IMR-90 (cell line): Measurements from ENCODE around the gene TMEM8B.

ENCODE experiments used
- CEBPB ChIP-seq: IDR thresholded peaks from 2 replicates; pipeline ENCODE4 v1.6.1; 2012; ENCODE audit warnings: low read depth, low read length, improper control_type of control experiment
- CTCF ChIP-seq: conservative IDR thresholded peaks from 2 replicates; pipeline ENCODE4 v1.5.1; 2012; ENCODE audit warnings: mild to moderate bottlenecking, low read depth, low read length, improper control_type of control experiment

GRCh38 chr9:35914301-35914807 lies 85.3 kb downstream of the TMEM8B start:
- TF ChIP-seq CEBPB (no peak), CTCF (no peak)
